Measurements from ENCODE around the gene PCDHGA1.
A peak's percentile ranks its signal among the peaks of the same experiment; 100 is the strongest.
"Not testable (repeated sequence)": the region's sequence is repeated elsewhere in the genome, so short reads cannot be mapped to it uniquely, and the experiment has no call there.

PCDHGA1 gene

GRCh38 chr5:141383345-141383744, 53.0 kb downstream of the PCDHGA1 start:
- no peak for DNase-seq

GRCh38 chr5:141384471-141385267, 54.4 kb downstream of the PCDHGA1 start:
- DNase-seq, result no peak

- DNase-seq, result not testable (repeated sequence)
Observed at GRCh38 chr5:141387557-141388311, 57.4 kb downstream of the PCDHGA1 start, which contains the start of gene PCDHGB4. PCDHGB4 (plus strand) TSS chr5:141387698; CDS start chr5:141387885, 187 bp downstream.

- DNase-seq, result no peak
Observed at GRCh38 chr5:141388661-141389060, 58.3 kb downstream of the PCDHGA1 start.

GRCh38 chr5:141389153-141390042, 59.1 kb downstream of the PCDHGA1 start:
- DNase-seq, result no peak

GRCh38 chr5:141392429-141393198, 62.3 kb downstream of the PCDHGA1 start, which contains the start of gene PCDHGA8:
PCDHGA8 (plus strand) TSS chr5:141392633; CDS start chr5:141392814, 181 bp downstream.
- no peak for DNase-seq

GRCh38 chr5:141393267-141393666, 63.0 kb downstream of the PCDHGA1 start:
- DNase-seq, result no peak

GRCh38 chr5:141394401-141395187, 64.3 kb downstream of the PCDHGA1 start:
- DNase-seq, result not testable (repeated sequence)

- peak; percentile 44 for DNase-seq
Observed at GRCh38 chr5:141397756-141398551, 67.6 kb downstream of the PCDHGA1 start, which contains the start of gene PCDHGB5. PCDHGB5 (plus strand) TSS chr5:141397947; CDS start chr5:141398128, 181 bp downstream.

GRCh38 chr5:141398608-141399007, 68.3 kb downstream of the PCDHGA1 start:
- no peak for DNase-seq

GRCh38 chr5:141399555-141400258, 69.4 kb downstream of the PCDHGA1 start:
- DNase-seq, result no peak

GRCh38 chr5:141402553-141403243, 72.4 kb downstream of the PCDHGA1 start, which contains the start of gene PCDHGA9:
PCDHGA9 (plus strand) TSS chr5:141402778; CDS start chr5:141402953, 175 bp downstream.
- no peak for DNase-seq

GRCh38 chr5:141403387-141403786, 73.1 kb downstream of the PCDHGA1 start:
- no peak for DNase-seq

- DNase-seq, result not testable (repeated sequence)
Observed at GRCh38 chr5:141407790-141408505, 77.6 kb downstream of the PCDHGA1 start, which contains the start of gene PCDHGB6. PCDHGB6 (plus strand) TSS chr5:141408021; CDS start chr5:141408203, 182 bp downstream.

- DNase-seq, result no peak
Observed at GRCh38 chr5:141409598-141410306, 79.4 kb downstream of the PCDHGA1 start.

GRCh38 chr5:141411575-141411974, 81.3 kb downstream of the PCDHGA1 start:
- no peak for DNase-seq
